ENCODE data around the gene FGG. TPM values are rescaled to one million over a fixed set of nuclear protein-coding genes. Genes with fewer than 3 reads are reported as not detected.

The FGG gene
- under 1 TPM in 2 of 3 donors, not detected in 1; 0.30 to 0.34 TPM for polyA plus RNA-seq

DNA sequence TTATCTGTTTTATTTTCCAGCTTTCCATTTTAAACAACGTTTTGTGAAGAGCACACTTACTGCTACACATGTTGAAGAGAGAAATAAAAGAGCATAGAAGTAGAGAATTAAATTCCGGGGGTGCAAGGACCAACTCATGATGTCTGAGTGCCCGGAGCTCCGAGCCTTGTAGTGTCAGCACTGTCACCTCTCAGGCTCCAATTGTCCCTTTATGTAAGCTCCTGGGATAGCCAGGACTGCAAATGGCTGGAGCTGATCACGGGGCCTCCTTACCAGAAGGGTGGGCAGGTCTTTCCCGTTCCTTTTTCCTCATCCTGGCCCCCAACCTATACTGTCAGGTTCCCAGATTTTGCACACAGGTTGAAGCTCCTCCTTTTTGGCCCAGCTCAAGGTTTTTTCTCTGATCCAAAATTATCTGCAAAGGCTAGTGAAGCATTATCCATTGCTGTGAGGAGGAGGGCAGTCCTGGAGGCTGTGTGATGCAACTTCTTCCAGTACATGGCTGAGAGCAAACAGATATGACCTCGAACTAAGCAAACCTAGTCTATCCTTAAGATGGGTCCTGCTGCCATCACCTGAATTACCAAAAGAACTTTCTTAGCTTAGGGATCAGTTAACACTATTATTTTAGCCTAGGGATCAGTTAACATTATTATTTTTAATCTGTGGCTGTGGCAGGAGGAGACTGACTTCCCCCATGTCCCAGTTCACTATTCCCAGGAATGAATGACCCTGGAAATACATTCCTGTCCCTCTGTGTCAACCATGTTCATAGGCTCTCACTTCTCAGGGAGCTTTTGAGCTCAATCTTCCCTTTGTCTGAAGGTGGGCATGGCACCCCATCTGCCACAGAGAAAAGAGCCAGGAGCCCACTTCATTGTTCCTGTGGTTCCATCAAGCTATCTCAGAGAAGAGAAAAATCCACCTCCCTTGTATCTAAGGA, at the start of gene FGG:
FGG (minus strand) TSS at position 185 of the 943 bp plus-strand sequence; CDS start at position 138, 47 bp downstream.
- 62 to 77% (median 70%) methylated on average over 7 of the region's 7 CpGs for WGBS, 3 donors
- no peak within 1 kb of the TSS for H3K27ac ChIP-seq (ENCODE audit: low read depth, low read length)

DNA sequence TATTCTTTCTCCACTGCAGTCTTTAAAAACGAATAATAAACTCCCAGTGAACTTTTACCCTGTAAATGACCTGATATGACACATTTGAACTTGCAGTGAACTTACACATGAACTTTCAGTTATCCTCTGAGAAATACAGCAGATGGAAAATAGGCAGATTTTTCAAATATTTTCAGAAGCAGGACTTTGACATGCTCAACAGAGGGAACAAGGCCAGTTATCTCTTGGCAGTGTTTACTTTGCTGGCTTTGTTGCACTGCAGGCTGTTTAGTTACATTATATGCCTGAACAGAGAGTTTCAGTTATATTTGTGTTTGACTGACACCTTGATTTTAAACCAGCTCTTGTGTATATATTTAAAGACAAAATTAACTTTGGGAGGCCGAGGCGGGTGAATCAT, 47.6 kb upstream of the FGG start:
- 17 to 56% (median 53%) methylated on average over 3 of the region's 3 CpGs for WGBS, 3 donors
- no peak overlapping the region for H3K27ac ChIP-seq (ENCODE audit: low read depth, low read length)

DNA sequence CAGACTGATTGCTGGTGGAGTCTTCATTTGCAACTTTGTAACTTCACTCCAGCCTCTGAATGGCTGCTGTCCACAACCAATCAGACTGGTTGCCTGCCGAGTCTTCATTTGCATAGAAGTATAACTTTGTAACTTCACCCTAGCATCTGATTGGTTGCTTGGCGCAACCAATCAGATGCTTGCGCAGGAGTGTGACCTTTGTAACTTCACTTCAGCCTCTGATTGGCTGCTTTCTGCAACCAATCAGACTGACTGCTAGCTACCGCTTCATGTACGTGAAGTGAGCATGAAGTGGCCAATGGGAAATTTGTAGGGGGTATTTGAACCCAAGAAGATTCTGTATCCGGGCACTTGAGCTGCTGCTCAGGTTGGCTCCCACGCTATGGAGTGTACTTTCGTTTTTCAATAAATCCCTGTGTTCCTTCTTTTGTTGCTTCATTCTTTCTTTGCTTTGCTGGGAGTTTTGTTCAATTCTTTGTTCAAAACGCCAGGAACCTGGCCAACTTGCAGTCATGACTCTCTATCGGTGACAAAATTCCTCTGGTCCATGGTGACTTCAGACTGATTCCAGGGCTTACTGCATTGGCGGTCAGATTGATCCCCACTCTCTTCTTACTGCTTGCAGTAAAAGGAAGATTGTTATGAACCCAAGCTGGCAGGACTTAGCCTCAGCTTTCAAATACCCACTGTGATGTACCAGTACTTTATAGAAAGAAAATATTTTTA, 46.4 kb upstream of the FGG start:
- H3K27ac ChIP-seq (ENCODE audit: low read depth, low read length) = no peak overlapping the region
- WGBS, 3 donors = 74 to 85% (median 85%) methylated on average over 11 of the region's 11 CpGs

DNA sequence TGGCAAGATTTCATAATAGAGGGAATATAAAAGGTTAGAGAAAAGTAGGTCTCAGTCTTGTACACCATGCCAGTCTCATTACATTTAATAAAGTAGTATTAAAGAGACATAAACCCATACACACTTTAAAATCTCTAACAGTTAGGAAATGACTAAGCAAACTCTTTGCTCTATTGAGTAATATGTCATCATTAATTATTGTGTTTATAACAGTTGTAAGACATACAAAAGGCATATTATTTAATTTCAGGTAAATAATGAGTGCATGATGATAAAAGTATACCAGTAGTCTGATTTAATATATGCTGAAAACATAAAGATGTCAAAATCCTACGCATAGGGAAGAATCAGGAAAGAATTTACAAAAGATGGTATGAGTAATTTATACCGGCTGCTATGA, 31.0 kb upstream of the FGG start:
- WGBS, 3 donors = 79 to 92% (median 80%) methylated on average over 2 of the region's 2 CpGs
- no peak overlapping the region for H3K27ac ChIP-seq (ENCODE audit: low read depth, low read length)

DNA sequence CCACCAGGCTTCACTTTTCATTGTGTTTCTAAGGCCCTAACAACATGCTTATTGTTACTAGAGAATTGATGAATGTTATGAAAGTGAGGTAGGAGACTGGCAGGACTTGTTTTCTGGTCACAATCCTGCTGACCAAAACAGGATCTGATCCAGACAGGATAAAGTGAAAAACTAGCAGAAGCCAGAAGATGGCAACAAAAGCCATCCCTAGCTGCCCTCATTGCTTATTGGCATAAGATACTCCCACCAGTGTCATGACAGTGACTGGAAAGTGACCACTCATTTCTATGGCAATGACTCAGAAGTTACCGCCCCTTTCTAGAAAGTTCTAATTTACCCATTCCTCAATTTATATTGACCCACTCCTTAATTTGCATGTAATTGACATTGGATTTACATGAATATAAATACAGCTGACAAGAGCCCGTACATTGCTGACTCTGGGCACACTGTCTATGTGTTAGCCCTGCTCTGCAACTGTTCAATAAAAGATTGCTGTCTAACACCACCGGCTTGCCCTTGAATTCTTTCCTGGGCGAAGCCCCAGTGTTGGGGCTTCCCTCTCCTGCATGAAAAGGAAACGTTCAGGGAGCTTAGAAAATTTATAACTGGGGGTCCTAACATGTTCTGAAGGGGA, 30.0 kb upstream of the FGG start:
- no peak overlapping the region for H3K27ac ChIP-seq (ENCODE audit: low read depth, low read length)
- WGBS, 3 donors = 55 to 85% (median 83%) methylated on average over 5 of the region's 5 CpGs

DNA sequence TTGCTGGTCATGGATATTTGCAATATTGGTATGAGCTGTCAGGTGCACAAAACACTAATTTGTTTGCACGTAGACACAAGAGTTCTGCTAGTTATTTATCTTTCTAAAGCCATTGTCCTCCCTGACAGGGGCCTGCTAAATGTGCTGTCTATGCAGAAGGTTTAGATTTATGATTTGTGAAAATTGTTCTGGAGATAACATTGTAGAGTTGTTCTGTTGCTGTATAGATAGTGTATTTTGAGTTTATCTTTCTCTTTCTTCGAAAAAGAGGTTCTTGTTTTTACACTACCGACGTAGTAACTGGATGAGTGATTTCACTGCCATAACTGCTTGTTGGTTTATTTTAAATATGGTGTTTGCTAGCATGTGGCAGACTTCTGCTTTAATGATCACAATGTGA, 28.5 kb upstream of the FGG start:
- no peak overlapping the region for H3K27ac ChIP-seq (ENCODE audit: low read depth, low read length)
- 52 to 73% (median 55%) methylated on average over 4 of the region's 4 CpGs for WGBS, 3 donors

DNA sequence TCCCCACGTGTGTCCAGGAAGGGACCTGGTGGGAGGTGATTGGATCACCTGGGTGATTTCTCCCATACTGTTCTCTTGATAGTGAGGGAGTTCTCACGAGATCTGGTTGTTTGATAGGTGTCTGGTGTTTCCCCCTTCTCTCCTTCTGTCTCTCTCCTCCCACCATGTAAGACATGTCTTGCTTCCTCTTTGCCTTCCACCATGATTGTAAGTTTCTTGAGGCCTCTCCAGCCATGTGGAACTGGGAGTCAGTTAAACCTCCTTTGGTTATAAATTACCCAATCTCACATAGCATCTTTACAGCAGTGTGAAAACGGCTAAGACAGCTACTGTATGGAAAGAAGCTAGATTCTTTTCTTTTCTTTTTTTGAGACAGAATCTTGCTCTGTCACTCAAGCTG, 21.6 kb upstream of the FGG start:
- no peak overlapping the region for H3K27ac ChIP-seq (ENCODE audit: low read depth, low read length)
- 59 to 71% (median 70%) methylated on average over 3 of the region's 3 CpGs for WGBS, 3 donors

DNA sequence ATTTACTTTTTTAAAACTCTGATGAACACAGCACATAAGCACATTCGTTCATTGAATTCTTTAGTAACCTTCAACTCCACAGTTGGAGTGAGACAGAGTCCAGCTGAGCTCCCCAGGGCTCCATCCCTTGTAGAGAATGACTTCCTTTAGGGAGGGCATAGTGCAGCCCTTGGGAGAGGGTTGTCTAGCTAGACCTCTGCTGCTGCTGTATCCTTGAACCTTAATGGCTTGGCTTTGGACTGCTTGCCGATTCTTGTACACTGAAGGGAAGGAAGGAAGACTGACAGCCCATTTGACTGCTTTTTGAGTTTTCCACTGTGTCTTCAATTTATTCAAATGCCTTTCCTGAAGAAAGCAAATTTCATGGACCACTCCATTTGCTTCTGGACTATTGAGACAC, 19.4 kb upstream of the FGG start:
- WGBS, 3 donors = 63 to 78% (median 70%) methylated on average over 2 of the region's 2 CpGs
- no peak overlapping the region for H3K27ac ChIP-seq (ENCODE audit: low read depth, low read length)

DNA sequence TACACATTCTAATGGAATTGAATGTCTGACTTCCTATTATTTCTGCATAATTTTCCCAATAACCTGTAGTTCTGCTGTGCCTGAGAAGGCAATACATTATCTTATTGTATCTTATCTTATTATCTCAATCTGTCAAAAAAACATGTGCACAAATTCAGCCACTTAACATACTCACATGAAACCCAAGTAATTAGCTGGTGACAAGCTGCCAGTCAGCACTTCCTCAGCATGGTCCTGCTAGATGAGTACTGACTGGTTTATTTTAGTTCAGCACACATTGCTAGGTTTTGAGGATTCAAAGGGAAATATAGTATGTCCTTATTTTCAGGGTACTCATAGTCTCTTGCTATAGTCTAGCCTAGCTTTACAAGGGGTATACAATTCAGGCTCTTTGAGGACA, 17.9 kb upstream of the FGG start:
- H3K27ac ChIP-seq (ENCODE audit: low read depth, low read length) = no peak overlapping the region

DNA sequence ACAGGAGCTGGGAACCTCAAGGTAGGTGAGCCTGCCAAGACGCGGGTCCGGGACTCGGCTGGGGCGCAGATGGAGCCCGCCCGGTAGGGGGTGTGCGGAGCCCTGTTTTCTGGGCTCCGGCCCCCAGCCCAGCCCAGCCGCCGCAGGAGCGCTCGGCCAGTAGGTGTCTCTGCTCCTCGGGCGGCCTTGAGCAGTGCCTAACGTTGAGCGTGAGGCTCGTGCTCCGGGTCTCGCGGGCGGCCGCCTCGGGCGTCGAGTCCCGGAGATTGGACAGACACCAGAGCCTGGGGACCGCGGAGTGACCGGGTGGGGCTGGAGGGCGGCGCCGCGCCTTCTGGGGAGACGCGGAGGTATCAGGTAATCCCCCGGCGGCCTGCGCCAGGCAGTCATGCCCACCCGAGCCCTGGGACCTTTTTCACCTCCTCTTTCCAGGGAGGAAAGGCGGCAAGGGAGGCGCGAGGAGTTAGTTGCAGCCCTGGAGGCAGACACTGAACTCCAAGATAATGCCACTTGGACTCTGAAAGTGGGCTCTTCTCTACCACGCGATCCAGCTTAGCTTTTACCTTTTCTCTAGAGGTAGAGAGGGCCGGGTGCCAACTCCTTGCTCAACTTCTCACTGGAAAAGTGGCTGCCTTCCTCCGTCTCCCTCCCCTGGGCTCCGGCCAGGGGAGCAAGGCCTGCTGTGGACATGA, 14.5 kb upstream of the FGG start:
- WGBS, 3 donors = 4 to 6% (median 5%) methylated on average over 47 to 48 of the region's 48 CpGs
- no peak overlapping the region for H3K27ac ChIP-seq (ENCODE audit: low read depth, low read length)

DNA sequence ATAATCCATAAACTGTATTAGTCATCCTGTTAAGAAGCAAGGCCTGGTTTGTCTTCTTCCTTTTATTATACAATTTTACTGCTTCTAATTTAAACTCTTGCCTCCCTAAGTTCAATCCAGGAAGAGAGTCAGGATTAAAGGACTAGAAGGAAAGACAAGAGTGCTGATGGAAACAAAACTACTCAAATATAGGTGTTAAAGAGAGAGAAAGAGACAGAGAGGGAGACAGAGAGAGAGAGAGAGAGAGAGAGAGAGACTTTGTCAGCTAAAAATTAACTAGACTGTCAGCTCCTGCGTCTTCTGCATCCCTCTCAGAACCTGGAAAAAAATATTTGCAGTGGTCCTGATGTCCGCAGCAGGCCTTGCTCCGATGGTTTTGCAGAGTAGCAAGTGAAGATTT, 13.5 kb upstream of the FGG start:
- 83 to 95% (median 92%) methylated on average over 3 of the region's 3 CpGs for WGBS, 3 donors
- no peak overlapping the region for H3K27ac ChIP-seq (ENCODE audit: low read depth, low read length)

DNA sequence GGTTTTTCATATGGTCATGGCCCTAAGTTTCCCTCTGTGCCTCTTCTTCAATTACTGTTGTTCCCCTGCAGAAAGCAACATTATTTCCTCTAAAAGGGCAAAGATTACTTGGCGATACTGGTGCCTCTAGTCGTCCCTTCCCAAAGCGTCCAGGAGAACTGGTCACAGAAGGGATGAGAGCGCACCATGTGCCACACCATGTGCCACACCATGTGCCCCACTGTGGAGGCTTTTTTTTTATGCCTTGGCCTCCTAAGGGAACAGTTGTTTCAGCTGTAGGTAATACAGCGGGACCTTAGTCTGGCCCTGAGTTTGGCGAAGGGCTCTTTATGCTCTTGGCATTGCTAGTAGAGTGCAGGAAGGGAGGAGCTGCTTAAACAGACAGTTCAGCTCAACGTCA, 11.5 kb upstream of the FGG start:
- H3K27ac ChIP-seq (ENCODE audit: low read depth, low read length) = no peak overlapping the region
- WGBS, 3 donors = 78 to 91% (median 85%) methylated on average over 7 of the region's 7 CpGs

DNA sequence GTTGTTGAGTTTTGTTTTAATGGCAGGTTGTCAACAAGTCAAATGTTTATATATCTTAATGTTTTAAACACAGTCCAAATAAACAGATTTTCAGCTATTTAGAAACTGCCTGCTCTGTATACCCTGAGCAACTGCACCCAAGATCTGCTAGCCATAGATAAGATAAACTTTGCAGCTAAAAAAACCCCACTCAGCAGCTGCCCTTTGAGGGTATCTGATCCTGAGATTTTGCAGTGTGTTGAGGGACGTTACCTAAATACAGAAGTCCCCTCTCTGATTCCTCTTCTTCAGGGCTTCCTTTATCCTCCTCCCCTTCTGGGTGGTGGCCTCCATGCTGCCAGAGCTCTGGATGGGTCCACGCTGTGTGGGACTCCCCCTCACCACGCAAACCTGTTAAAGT, 11.0 kb upstream of the FGG start:
- 68 to 71% (median 69%) methylated on average over 3 of the region's 3 CpGs for WGBS, 3 donors
- H3K27ac ChIP-seq (ENCODE audit: low read depth, low read length) = no peak overlapping the region

DNA sequence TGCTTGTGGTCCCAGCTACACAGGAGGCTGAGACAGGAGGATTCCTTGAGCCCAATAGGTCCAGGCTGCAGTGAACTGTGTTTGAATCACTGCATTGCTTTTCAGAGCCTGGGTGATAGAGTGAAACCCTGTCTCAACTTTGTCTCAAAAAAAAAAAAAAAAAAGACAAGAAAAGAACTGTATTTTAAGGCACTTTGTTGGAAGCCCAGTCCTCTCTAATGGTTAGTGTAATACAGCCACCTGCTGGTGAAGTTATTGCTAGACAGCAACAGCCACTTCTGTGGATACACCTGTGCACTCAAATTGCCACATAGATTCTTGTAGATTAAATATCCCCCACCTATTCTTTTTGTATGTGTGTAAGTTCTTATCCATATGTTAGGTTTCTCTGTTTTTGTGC, 10.1 kb upstream of the FGG start:
- no peak overlapping the region for H3K27ac ChIP-seq (ENCODE audit: low read depth, low read length)

DNA sequence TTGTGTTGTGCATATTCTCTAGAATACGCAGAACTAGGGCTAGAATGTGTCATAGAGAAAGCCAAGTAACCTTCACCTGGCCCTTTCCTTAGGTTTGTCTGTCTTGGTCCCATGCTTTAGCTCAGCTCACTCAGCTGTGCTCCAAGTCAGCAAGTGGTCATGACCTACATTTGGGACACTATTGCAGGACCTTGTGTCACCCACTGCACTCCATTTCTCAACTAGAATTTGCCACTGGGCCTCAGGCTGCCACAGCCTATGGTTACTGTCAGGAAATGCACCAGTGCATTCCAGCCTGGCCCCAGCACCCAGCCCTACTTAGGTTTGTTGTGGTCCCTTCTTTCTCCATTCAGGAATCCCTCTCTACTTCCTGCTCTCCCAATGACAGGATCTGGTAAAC, 7.7 kb upstream of the FGG start:
- 0 to 91% (median 47%) methylated on average over 1 of the region's 1 CpG for WGBS, 3 donors
- no peak overlapping the region for H3K27ac ChIP-seq (ENCODE audit: low read depth, low read length)

DNA sequence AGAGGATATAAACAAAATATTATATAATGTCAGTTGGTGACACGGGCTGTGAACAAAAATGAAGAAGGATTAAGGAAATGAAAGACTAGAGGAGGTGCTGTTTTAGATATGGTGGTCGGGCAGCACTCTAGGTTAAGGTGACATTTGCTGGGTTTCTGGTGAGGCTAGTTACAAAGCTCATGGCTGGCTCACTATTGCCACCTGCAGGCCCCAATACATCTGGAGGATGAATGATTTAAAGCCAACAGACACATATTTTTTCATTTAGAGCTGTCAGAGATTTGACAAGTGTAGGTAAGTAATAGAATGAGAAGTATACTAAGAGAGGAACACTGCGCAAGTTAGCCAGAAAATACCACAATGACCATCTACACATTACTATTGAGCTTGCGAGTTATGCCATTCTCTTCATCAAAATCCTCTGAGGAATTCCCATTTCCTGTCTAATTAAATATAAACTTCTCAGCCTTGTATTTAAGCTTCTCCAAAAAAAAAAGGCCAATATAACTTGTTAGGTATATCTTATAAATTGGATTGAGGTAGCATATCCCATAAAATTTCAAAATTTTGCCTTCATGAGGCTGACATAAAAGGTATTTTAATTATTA, 6.4 kb upstream of the FGG start:
- no peak overlapping the region for H3K27ac ChIP-seq (ENCODE audit: low read depth, low read length)
- 32 to 43% (median 41%) methylated on average over 4 of the region's 4 CpGs for WGBS, 3 donors

DNA sequence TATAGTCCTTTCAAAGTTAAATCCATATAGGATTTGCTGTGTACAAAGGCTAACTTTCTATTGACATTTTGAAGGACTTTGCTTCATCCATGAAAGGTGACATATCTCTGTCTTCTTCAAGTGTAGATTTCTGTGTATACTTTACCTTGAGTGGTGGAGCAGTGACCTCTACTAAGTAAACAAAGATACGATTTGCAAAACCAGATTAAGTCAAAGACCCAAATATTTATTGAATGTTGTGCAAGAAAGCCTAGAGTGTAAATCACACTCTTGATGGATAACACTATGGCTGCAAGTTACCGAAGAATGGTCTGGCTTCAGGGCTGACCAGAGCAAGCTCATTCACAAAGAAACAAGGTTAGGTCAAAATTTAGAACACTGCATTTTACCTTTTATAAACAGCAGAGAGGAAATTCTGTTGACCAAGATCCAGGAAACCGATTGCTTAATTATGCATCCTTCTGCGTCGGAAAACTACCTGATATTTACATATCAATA, 5.4 kb upstream of the FGG start:
- 56 to 62% (median 60%) methylated on average over 5 of the region's 5 CpGs for WGBS, 3 donors
- H3K27ac ChIP-seq (ENCODE audit: low read depth, low read length) = no peak overlapping the region

DNA sequence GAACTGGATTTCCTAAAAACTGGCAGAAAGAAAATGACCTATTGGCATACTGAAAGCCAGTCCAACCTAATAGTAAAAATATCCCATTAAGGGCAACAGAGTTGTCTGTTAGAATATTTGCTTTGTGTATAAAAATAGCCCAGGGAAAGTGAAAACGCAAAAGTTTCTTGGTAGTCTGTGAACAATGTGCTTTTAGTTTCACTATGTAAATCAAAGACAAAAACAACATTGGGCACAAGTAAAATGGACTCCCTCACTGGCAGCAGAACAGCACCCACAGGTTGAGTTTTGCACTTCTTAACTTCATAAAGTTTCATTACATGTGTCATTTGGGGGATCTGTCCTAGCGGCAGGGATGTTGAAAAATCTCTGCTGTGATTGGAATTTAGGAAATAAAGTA, 4.3 kb upstream of the FGG start:
- WGBS, 3 donors = 40 to 63% (median 57%) methylated on average over 2 of the region's 2 CpGs
- H3K27ac ChIP-seq (ENCODE audit: low read depth, low read length) = no peak overlapping the region

Measured in adipose tissue (tissue), 3 donors.